Lower lobe of right lung (tissue), 2 donors: ENCODE measurements around the gene PHYHIPL. TPM values are rescaled to one million over a fixed set of nuclear protein-coding genes. Genes with fewer than 3 reads are reported as not detected.

Source experiments
- ATAC-seq, 2 donors: fragments of 200-7000 bp; cut with Tn5 transposase; one replicate each; pipeline ENCODE4 v1.9.1; 2020 to 2022; ENCODE audit warnings: mild to moderate bottlenecking in 2 of 2, moderate library complexity in 2 of 2
- DNase-seq: peaks from one replicate; pipeline ENCODE4 v3.0.0-alpha.2; 2020
- H3K27ac ChIP-seq: fragments of 200-600 bp; one replicate; pipeline ENCODE4 v1.8.0; 2022
- H3K27me3 ChIP-seq: fragments of 200-600 bp; one replicate; pipeline ENCODE4 v1.8.0; 2022; ENCODE audit warnings: low read depth
- H3K36me3 ChIP-seq: fragments of 200-600 bp; one replicate; pipeline ENCODE4 v1.8.0; 2022; ENCODE audit warnings: mild to moderate bottlenecking
- H3K4me1 ChIP-seq: fragments of 200-600 bp; one replicate; pipeline ENCODE4 v1.8.0; 2022
- H3K4me3 ChIP-seq: fragments of 200-600 bp; one replicate; pipeline ENCODE4 v1.8.0; 2022; ENCODE audit warnings: mild to moderate bottlenecking
- H3K9me3 ChIP-seq: fragments of 200-600 bp; one replicate; pipeline ENCODE4 v1.8.0; 2022
- CTCF ChIP-seq: fragments of 200-600 bp; IDR thresholded peaks from one replicate; pipeline ENCODE4 v1.8.0; 2022; ENCODE audit warnings: antibody characterized with exemption, mild to moderate bottlenecking
- intact Hi-C: fragments of 100-400 bp; cut with DNase I; formaldehyde crosslinking; loops from one replicate; pipeline ENCODE4 v1.11.0; 2022
- total RNA-seq: library from RNA; stranded (reverse); fragmentation: NEBNext Ultra II Directional; extraction: Animal tissue kit (Norgen Biotek cat#: 25700); gene quantifications from one replicate; pipeline ENCODE4 v1.2.1, GENCODE V29; 2021
- donor health status: DM: no; HTN: yes; CAD: no; lungs with severe emphysema.

Gene PHYHIPL
- total RNA-seq, 1 donor from 2014 or later, result not detected

GRCh38 chr10:59181668-59182067, 5.2 kb downstream of the PHYHIPL start:
- Histone ChIP-seq H3K27me3 (peaks cover 11% of the 10 kb centered on the region), H3K36me3 (no peaks in the 10 kb centered on the region), H3K4me3 (no peak overlapping the region), H3K27ac (no peak overlapping the region), H3K9me3 (no peaks in the 10 kb centered on the region), H3K4me1 (peaks cover 4% of the 10 kb centered on the region)
- ATAC-seq (no peak), DNase-seq (no peak)
- intact Hi-C loops, result no loop called here
- no peak for TF ChIP-seq CTCF

- TF ChIP-seq CTCF, result no peak
- H3K9me3 ChIP-seq, result no peaks in the 10 kb centered on the region
- H3K27me3 ChIP-seq, result no peaks in the 10 kb centered on the region
- no peaks in the 10 kb centered on the region for H3K4me1 ChIP-seq
- DNase-seq (no peak), ATAC-seq (no peak)
- H3K4me3 ChIP-seq, result no peak overlapping the region
- no peak overlapping the region for H3K27ac ChIP-seq
- intact Hi-C loops, result no loop called here
- no peaks in the 10 kb centered on the region for H3K36me3 ChIP-seq
Measured at GRCh38 chr10:59190332-59190731, 13.9 kb downstream of the PHYHIPL start.

GRCh38 chr10:59206204-59206720, 29.8 kb downstream of the PHYHIPL start:
- no peak overlapping the region for H3K4me3 ChIP-seq
- H3K27ac ChIP-seq, result no peak overlapping the region
- no peaks in the 10 kb centered on the region for H3K36me3 ChIP-seq
- ATAC-seq, result no peak
- DNase-seq, result no peak
- H3K4me1 ChIP-seq, result no peaks in the 10 kb centered on the region
- no peaks in the 10 kb centered on the region for H3K27me3 ChIP-seq
- no peak for TF ChIP-seq CTCF
- intact Hi-C loops, result no loop called here
- H3K9me3 ChIP-seq, result no peaks in the 10 kb centered on the region

GRCh38 chr10:59212301-59212798, 35.9 kb downstream of the PHYHIPL start:
- Histone ChIP-seq H3K36me3 (no peaks in the 10 kb centered on the region), H3K4me1 (no peaks in the 10 kb centered on the region), H3K27ac (no peak overlapping the region), H3K27me3 (no peaks in the 10 kb centered on the region), H3K4me3 (no peak overlapping the region), H3K9me3 (no peaks in the 10 kb centered on the region)
- DNase-seq (no peak), ATAC-seq (no peak)
- intact Hi-C loops, result no loop called here
- TF ChIP-seq CTCF, result no peak

- no peaks in the 10 kb centered on the region for H3K36me3 ChIP-seq
- ATAC-seq (no peak), DNase-seq (no peak)
- intact Hi-C loops, result no loop called here
- no peaks in the 10 kb centered on the region for H3K9me3 ChIP-seq
- H3K4me1 ChIP-seq, result no peaks in the 10 kb centered on the region
- no peaks in the 10 kb centered on the region for H3K27me3 ChIP-seq
- no peak overlapping the region for H3K4me3 ChIP-seq
- H3K27ac ChIP-seq, result no peak overlapping the region
- TF ChIP-seq CTCF, result no peak
Measured at GRCh38 chr10:59214160-59214559, 37.7 kb downstream of the PHYHIPL start.
